HL-60/S4 (cell line): ENCODE data around the gene VAMP4.
"Not testable (repeated sequence)": the region's sequence is repeated elsewhere in the genome, so short reads cannot be mapped to it uniquely, and the experiment has no call there.

Source experiments
- in situ Hi-C: fragments of 300-500 bp; cut with MboI; formaldehyde crosslinking; loops from 2 replicates; pipeline ENCODE4 v1.14.3; 2022; ENCODE audit warnings: low sequenced_read_pairs

VAMP4 gene

GRCh38 chr1:171707583-171707982 is 34.3 kb downstream of the VAMP4 start:
- in situ Hi-C loops = no loop called here

- in situ Hi-C loops = no loop called here
Observed at GRCh38 chr1:171702598-171702997, 39.3 kb downstream of the VAMP4 start.

- in situ Hi-C loops = no loop called here
Observed at GRCh38 chr1:171699531-171699930, 42.3 kb downstream of the VAMP4 start.

GRCh38 chr1:171695772-171696171 is 46.1 kb downstream of the VAMP4 start:
- in situ Hi-C loops = not testable (repeated sequence)

- in situ Hi-C loops = not testable (repeated sequence)
Observed at GRCh38 chr1:171693541-171693940, 48.3 kb downstream of the VAMP4 start.

GRCh38 chr1:171683870-171684269 is 58.0 kb downstream of the VAMP4 start:
- in situ Hi-C loops = no loop called here

GRCh38 chr1:171680339-171680738 is 61.5 kb downstream of the VAMP4 start:
- in situ Hi-C loops = no loop called here

- in situ Hi-C loops = no loop called here
Observed at GRCh38 chr1:171676823-171677222, 65.0 kb downstream of the VAMP4 start.

- in situ Hi-C loops = no loop called here
Observed at GRCh38 chr1:171674431-171675405, 67.1 kb downstream of the VAMP4 start.

GRCh38 chr1:171670739-171671138 is 71.1 kb downstream of the VAMP4 start:
- in situ Hi-C loops = no loop called here

GRCh38 chr1:171668372-171668771 is 73.5 kb downstream of the VAMP4 start:
- in situ Hi-C loops = no loop called here

- in situ Hi-C loops = no loop called here
Observed at GRCh38 chr1:171666114-171666769, 75.6 kb downstream of the VAMP4 start.

- in situ Hi-C loops = no loop called here
Observed at GRCh38 chr1:171664976-171665375, 76.9 kb downstream of the VAMP4 start.

GRCh38 chr1:171663854-171664575 is 77.8 kb downstream of the VAMP4 start:
- in situ Hi-C loops = no loop called here

- in situ Hi-C loops = no loop called here
Observed at GRCh38 chr1:171663036-171663853, 78.6 kb downstream of the VAMP4 start.

GRCh38 chr1:171661076-171661650 is 80.7 kb downstream of the VAMP4 start:
- in situ Hi-C loops = no loop called here

- in situ Hi-C loops = not testable (repeated sequence)
Observed at GRCh38 chr1:171656206-171656605, 85.7 kb downstream of the VAMP4 start.

GRCh38 chr1:171655746-171656116 is 86.1 kb downstream of the VAMP4 start:
- in situ Hi-C loops = no loop called here

- in situ Hi-C loops = no loop called here
Observed at GRCh38 chr1:171654942-171655745, 86.7 kb downstream of the VAMP4 start.
